Epithelial cell of esophagus (primary cell): ENCODE results near the gene POLR1H.

Experiments
- DNase-seq: peaks from one replicate; pipeline ENCODE4 v3.0.0; 2010; ENCODE audit warnings: low read depth
- H3K4me3 ChIP-seq: 2 replicates; pipeline ENCODE4 v1.5.1; 2011; ENCODE audit warnings: mild to moderate bottlenecking, low read length, control low read depth
- TF ChIP-seq, protein P1 (sequence below): IDR thresholded peaks from 2 replicates; pipeline ENCODE4 v1.5.1; 2011; ENCODE audit warnings: low read depth, mild to moderate bottlenecking, low read length, control low read depth, inconsistent platforms; ENCODE audit not compliant: insufficient read depth; ENCODE audit errors: missing control alignments

POLR1H gene

DNA sequence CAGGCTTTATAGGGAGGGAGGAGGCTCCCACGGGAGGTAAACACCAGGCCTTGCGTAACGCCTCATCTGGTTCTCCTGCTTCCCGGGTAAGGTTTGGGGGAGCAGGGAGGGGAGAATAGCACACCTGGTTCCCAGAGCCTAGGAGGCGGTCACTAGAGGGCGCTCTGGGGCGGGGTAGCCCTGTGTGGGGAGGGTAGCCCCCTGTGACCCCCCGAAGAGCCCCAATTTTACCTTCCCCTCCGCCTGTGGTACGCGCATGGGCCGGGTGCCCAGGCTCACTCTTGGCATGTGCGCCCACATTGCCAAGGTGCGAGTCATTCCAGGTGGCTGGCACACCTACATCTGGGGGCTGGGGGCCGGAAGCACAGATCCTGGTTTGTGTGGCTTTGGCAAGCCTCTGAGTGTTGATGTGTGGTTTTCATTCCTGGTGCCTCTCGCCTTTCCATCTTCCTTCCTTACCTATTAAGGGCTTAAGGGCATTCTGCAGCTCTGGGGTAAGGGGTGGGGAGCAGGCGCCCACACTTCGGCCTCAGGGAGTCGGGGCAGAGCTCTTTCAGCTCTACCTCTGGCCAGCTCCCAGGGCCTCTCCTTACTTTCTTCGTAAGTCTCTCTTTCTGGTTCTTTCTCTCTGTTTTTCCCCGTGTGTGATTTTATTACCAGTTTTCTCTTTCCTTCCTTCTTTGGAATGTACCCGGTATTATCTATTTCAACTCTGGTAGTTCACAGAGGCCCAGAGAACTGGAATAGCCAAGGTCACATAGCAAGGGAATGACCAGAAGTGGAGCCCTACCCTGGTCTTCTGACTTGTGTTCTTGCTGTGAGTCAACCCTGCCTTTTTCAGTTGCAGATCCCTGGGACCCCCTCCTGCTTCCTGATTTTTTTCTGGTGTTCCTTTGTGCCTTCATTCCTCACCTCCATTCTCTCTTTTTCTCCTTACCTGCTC lies 15.0 kb downstream of the POLR1H start:
- peak; percentile 92 for DNase-seq
- peak overlapping the region; percentile 88 for H3K4me3 ChIP-seq
- TF ChIP-seq, protein P1, sequence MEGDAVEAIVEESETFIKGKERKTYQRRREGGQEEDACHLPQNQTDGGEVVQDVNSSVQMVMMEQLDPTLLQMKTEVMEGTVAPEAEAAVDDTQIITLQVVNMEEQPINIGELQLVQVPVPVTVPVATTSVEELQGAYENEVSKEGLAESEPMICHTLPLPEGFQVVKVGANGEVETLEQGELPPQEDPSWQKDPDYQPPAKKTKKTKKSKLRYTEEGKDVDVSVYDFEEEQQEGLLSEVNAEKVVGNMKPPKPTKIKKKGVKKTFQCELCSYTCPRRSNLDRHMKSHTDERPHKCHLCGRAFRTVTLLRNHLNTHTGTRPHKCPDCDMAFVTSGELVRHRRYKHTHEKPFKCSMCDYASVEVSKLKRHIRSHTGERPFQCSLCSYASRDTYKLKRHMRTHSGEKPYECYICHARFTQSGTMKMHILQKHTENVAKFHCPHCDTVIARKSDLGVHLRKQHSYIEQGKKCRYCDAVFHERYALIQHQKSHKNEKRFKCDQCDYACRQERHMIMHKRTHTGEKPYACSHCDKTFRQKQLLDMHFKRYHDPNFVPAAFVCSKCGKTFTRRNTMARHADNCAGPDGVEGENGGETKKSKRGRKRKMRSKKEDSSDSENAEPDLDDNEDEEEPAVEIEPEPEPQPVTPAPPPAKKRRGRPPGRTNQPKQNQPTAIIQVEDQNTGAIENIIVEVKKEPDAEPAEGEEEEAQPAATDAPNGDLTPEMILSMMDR: peak; percentile 64

DNA sequence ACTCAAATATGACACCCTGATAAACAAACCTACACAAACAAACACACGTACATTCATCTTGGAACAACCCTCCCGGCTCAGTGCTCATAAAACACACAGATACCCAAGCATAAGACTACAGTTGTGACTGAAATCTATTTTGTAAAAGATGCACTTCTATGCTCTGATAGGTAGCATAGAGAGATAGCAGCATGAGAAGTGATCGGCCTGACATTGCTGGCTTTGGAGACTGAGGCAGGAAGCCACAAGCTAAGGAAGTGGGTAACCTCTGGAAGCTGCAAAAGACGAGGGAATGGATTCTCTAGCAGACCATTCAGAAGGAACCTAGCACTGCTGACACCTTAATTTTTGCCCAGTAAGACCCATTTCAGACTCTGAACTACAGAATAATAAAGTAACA lies 16.2 kb downstream of the POLR1H start:
- DNase-seq: no peak
- TF ChIP-seq, protein P1: no peak
- H3K4me3 ChIP-seq: no peak overlapping the region

DNA sequence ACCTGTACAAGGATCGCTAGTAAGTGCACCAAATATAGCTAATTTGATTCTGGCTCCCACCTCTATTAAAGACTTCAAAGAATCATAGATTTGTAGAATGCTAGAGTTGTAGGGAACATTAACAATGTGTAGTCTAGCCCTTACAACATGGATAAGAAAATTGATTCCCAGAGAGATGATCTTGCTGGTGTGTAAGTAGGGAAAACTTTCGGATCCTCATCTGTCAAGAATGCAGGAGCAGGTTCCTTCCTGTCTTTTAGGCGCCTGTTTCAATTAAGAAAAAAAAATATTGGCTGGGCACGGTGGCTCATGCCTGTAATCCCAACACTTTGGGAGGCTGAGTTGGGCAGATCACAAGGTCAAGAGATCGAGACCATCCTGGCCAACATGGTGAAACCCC lies 26.8 kb downstream of the POLR1H start:
- no peak overlapping the region for H3K4me3 ChIP-seq
- peak; percentile 68 for DNase-seq
- TF ChIP-seq, protein P1: no peak

DNA sequence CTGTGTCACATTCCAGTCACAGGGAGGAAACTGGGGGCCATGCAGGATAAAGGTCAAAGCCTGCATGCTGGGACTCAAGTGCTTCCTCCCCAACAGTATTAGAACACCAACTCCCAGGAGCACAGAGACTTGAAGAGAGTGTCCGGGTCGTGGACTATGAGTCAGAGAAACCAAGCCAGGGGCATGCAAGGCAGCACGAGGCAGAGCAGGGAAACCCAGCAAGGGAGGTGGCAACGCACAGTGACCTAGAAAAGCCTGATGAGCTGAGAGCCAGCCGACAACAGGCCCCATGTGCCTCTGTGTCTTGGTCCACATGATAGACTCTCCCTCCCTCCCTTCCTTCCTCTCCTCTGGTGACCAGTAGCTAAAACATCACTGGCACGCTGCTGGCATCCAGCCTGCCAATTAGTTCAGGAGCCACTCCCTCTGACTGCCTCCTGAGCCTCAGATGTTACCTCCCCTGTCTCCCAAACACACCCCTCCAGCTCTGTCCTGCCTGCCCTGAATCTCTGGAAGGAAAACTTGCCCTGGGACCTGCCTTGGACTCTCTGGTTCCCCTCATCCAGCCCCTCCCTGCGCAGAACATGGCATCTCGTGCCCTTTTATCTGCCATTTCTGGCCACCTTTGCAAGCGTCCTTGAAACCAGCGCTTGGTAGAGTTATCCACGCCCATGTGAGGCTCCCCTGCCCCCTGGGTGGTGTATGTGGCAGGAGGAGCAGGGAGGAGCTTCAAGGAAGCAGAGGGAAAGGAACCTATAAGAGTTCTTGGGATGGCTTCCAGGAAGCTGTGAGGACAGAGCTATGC lies 30.7 kb downstream of the POLR1H start:
- no peak overlapping the region for H3K4me3 ChIP-seq
- TF ChIP-seq, protein P1: no peak
- DNase-seq: peak; percentile 82

DNA sequence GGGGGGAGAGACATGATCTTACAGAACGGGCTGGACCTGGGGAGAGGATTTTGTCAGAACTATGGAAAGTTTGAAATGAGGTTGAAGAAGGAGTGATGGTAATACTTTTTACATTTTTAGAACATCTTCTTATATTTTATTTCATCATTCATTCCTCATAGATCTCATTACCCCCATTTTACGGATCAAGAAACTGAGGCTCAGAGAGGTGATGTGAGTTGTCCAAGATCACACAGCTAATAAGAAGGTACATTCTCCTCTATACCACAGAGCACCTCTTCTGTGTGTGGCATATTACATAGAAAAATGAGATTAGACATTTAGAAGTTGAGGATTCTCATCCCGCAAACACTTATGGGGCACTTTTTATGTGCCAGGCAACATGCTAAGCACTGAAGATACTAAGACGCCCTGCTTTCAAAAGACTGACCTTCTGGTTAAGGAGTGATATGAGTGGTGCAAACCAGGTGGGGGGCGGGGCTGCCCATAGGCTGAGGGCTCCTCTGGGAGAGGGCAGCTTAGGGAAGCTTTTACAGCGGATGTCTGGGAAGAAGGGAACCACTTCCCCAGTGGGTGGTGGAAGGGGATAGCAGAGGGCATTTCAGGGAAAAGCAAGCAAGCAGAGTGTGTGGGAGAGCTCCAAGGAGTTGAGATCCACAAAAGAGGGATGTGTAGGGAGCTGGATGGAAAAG lies 31.9 kb downstream of the POLR1H start:
- TF ChIP-seq, protein P1: no peak
- no peak for DNase-seq
- H3K4me3 ChIP-seq: no peak overlapping the region

DNA sequence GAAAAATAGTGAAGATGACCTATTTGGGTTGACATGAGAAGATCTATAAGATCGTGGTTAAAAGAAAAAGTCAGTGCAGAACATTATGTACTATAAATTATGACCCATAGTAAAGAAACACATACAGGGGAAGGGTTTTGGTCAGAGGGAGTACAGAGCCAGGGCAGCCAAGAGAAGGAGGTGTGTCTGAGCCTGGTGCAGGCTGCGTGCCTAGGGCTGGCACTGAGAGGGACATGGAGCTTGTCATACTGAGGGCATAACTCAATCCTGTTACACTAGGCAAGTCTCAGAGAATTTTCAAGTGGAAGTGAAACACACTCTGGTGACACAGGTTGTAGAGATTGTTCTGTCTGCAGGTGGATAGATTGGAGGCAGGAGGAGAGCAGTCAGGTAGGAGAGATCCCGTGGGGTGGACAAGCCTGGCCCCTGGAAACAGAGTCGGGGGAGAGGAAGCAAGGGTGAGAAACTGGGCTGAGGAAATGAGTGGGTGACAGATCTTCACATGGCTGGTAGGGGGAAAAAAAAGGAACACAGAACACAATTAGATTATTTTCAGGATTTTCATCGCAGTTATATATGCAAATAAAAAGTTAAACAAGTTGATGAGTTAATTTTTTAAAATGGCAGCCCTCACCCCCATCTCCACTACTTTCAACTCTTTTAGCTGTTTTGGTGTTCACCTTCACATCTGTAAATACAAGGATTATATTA lies 33.0 kb downstream of the POLR1H start:
- no peak overlapping the region for H3K4me3 ChIP-seq
- no peak for DNase-seq
- TF ChIP-seq, protein P1: no peak
